KBM-7 (cell line): ENCODE measurements around the gene TP53TG5.

Experiments
- DNase-seq: peaks from one replicate; pipeline ENCODE4 v3.0.0-alpha.2; 2015
- in situ Hi-C: fragments of 300-500 bp; cut with MboI; formaldehyde crosslinking; loops from 2 replicates; pipeline ENCODE4 v1.14.3; 2020; ENCODE audit warnings: low sequenced_read_pairs, low pct_unique_long_range_greater_than_20kb, mixed read lengths

TP53TG5 gene

DNA sequence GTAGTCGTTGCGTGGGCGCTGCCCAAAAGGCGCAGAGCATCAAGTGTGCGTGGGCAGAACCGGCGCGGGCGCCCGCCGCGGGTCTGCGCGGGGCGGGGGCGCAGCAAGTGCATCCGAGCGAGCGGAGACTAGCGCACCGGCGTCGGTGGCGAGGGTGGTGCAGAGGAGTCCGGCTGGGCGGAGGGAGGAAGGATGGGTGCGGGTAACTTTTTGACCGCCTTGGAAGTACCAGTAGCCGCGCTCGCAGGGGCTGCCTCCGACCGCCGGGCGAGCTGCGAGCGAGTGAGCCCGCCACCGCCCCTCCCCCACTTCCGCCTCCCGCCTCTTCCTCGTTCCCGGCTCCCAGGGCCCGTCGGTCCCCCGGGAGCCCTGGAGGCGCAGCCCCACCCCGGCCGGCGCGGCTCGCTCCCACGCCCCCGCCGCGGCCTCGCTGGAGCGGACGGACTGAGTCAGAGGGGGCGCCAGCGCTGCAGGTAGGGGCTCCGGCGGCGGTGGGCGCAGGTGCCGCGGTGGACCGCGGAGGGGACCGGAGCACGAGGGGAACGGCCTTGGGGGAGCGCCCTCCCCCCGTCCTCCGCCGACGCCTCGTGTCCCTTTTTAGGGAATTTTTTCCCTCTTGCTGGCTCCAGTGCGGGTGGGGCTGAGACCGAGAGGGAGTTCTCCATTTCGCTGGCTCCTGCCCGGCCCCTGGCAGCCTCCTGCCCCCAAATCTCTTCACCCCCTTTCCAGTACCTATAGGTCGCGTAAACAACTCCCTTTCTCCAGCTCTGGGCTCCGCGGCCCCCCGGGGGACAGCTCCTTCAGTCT is 28.3 kb upstream of the TP53TG5 start:
- in situ Hi-C loops, result no loop called here
- peak; percentile 49 for DNase-seq

DNA sequence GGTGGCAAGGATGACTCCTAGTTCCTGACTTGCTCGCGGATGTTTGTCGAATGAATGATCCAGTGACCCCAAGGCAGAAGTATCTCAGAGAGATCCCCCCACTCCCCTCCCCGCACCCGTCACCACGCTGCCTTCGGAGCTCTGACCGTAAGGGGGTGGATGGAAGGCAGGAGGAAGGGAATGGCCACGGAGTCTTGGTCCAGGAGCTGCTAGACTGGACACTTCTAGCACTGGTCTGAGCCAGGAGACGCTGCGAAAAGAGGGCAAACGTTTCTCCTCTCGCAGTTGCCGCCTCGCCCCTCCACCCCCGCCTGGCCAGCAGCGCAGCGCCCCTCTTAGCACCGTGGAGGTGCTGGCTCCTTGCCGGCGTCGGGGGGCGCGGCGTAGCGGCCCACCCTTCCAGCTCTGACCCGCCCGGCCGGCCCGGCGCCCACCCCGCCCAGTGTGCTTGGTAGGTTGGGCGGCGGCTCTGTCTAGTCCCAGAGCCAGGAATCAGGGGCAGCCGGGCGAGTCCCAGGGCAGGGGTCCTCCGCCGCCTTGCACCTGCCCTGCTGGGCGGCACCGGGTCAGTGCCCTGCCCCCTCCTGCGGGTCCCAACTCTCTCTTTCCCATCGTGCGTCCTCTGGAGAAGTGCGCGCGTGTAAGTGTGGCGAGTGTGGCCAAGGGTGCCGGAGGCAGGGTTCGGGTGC is 27.6 kb upstream of the TP53TG5 start:
- in situ Hi-C loops, result no loop called here
- no peak for DNase-seq

DNA sequence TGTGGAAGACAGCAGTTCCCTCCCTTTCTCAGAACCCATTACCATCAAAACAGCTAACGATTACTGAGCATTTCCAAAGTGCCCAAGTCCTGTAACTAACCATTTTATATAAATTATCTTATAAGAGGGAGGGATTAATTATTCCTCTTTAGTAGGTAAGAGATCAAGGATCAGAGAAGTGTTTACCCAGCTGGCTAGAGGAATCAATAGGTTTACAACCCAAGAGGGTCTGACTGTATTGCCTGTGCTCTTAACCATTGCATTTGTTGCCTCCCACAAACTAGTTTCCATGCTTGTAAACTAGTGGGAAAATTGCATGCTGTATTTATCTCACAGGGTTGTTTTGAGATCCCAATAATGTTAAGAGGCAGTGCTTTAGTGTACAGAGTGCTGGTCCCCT is 26.3 kb upstream of the TP53TG5 start:
- DNase-seq, result no peak
- in situ Hi-C loops, result no loop called here

DNA sequence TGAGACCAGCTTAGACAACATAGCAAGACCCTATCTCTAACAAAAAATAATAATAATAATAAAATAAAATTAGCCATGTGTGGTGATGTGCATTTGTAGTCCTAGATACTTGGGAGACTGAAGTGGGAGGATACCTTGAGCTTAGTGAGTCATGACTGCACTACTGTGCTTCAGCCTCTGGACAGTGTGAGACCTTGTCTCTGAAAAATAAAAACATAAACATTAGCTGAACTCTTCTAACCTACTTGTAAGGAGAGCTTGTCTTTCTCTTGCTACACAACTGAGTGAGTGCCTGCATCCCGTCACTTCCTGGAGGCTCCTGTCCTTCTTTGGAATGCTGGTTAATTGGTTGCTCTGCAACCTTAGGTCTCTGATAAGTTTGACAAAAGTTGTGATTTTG is 24.8 kb upstream of the TP53TG5 start:
- DNase-seq, result no peak
- in situ Hi-C loops, result no loop called here

DNA sequence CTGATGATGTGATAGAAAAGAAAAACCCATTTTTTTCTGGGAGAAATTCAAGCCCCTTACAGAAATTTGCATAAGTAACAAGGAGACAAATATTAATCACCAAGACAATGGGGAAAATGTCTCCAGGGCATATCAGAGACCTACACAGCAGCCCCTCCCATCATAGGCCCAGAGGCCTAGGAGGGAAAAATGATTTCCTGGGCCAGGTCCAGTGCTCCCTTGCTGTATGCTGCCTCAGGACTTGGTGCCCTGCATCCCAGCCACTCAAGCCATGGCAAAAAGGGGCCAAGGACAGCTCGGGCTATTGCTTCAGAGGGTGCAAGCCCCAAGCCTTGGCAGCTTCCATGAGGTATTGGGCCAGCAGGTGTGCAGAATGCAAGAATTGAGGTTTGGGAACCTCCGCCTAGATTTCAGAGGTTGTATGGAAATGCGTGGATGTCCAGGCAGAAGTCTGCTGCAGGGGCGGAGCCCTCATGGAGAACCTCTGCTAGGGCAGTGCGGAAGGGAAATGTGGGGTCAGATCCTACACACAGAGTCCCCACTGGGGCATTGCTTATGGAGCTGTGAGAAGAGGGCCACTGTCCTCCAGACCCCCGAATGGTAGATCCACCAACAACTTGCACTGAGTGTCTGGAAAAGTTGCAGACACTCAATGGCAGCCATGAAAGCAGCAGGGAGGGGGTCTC is 22.4 kb upstream of the TP53TG5 start:
- no peak for DNase-seq
- in situ Hi-C loops, result no loop called here

DNA sequence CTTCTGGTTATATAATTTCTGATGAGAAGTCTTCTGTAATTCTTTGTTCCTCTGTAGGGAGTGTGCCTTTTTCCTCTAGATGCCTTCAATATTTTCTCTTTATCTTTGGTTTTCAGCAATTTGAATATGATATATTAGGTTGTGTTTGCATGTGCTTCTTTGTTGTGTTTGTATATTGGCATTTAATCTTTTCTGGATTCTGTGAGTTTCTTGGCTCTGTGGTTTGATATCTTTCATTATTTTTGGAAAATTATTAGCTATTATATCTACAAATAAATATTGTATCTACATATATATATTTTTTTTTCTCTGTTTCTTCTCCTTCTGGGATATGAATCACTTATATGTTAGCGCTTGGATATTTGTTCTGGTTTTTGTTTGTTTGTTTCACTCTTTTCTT is 20.9 kb upstream of the TP53TG5 start:
- in situ Hi-C loops, result no loop called here
- no peak for DNase-seq

DNA sequence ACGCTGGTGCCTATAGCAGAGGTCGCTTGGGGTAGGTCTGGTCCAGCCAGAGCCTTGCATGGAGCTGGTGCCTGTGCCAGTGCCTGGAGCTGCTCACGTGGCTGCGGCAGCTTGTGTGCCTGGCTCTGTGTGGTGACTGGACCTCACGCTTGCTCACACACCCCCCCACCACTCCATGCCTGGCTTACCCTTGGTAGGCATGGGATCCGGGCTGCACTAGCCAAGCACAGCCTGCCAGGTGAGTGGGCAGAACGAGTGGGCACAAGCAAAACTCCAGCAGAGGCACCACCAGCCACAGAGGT is 16.9 kb upstream of the TP53TG5 start:
- in situ Hi-C loops, result no loop called here
- no peak for DNase-seq

DNA sequence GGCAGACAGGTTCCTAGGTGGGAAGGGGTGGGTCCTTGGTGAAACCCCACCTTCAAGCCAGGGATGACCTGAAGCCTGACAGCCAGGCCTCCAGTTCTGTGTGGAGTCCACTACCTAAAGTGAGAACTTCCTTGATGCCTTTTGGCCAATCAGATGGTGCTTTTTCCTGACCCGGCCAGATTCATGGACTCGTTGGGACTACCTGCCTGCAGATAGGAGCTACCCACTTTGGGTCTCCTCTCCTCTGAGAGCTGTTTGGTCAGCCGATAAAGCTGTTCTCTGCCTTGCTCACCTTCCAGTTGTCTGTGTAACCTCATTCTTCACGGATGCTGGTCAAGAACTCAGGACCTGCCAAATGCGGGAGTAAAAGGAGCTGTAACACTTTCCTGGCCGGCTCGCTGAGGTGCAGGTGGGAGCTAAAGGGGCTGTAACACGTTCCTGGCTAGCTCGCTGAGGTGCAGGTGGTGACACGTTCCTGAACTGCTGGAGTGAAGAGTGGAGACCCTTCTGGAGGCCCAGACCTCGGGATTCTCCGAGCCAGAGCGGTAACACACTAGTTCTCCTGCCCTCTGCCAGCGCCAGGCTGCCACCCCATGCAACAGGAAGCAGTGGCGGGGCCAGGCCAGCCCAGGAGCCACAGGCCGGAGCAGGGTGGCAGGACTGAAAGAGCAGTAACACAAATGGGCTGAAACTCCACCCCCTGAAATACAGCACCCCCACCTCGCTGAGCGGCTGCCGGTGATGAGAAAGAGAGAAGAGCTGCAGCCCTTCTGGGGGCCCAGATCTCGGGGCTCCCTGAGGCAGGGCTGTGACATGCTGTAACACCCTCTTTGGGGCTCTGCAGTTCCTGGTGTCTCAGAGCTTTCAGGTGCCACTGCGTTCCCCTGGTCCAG is 16.3 kb upstream of the TP53TG5 start:
- in situ Hi-C loops, result no loop called here
- DNase-seq, result no peak

DNA sequence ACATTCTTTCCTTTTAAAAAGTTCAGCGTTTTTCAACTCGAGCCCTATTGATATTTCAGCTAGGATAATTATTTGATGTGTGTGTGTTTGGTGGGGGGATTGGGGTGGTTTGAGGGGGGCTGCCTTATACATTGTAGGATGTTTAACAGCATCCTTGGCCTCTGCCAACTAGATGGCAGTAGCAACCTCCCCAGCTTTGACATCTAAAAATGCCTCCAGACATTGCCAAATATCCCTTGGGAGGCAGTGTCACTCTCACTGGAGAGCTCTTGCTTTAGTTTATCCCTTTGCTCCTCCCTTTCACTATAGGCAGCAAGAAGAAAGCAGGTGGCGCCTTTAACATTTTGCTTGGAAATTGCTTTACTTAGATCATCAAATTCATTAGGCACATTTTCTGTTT is 14.6 kb upstream of the TP53TG5 start:
- in situ Hi-C loops, result no loop called here

DNA sequence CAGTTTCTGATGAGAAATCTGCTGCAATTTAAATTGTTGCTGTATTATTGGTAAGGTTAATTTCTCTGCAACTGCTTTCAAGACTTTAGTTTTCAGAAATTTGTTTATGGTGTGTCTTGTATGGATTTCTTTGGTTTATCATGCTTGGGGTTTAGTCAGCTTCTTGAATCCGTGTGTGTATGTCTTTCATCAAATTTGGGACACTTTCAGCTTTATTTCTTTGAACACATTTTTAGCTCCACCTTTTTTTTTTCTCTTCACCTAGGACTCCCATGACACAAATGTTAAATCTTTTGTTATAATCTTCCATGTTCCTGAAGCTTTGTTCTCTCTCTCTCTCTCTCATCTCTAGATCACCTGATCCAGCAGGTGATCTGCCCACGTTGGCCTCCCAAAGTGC is 13.4 kb upstream of the TP53TG5 start:
- in situ Hi-C loops, result no loop called here
- DNase-seq, result no peak

More for the DNA sequence above, 14.6 kb upstream of the TP53TG5 start:
- no peak for DNase-seq

DNA sequence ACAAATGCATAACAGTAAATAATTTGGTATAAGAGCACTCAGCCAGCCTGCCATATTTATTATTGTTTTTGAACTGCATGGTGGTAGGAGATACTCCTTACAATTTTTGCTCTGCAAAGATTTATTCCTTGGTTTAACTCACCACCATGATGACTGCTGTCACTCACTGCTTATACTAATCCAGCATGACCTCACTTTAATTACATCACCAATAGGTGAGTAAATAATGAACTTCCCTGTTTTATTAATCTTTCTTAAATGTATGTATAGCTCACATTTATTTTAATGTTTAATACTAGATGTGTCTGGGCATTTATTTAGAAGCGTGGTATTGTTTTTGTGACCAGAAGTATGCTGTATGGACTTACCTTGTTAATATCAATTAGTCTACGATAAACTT is 12.8 kb upstream of the TP53TG5 start:
- in situ Hi-C loops, result no loop called here
- no peak for DNase-seq

DNA sequence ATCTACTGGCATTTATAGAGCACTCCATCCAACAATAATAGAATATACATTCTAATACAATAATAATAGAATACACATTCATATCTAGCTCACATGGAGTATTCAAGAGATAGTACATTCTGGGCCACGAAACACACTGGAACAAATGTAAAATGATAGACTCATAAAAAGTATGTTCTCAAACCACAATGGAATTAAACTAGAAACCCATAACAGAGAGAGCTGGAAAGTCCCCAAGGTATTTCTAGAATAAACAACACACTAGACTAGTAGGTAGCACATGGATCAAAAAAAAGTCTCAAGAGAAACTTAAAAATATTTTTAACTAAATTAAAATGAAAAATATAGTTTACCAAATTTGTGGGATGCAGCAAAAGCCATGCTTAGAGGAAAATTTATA is 9.1 kb upstream of the TP53TG5 start:
- DNase-seq, result no peak
- in situ Hi-C loops, result no loop called here

DNA sequence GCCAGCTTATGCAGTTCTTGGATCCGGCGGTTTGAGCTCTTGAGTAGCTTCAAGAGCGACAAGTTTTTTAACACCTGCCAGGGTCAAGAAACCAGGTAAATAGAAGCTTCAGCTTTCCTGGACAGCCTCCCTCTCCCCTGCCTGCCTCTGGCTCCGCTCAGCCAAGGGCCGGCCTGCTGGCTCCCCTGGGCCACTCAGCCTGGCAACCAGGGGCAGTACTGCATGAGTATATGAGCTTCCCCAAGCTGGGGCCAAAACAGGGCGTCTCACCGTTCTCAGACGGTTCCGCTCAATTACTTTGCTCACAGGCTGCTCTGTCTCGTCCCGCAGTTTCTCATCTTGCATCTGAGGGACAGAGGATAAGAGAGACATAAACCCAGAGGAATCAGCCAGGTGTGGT is 856 bp downstream of the TP53TG5 start:
- no peak for DNase-seq
- in situ Hi-C loops, result no loop called here

DNA sequence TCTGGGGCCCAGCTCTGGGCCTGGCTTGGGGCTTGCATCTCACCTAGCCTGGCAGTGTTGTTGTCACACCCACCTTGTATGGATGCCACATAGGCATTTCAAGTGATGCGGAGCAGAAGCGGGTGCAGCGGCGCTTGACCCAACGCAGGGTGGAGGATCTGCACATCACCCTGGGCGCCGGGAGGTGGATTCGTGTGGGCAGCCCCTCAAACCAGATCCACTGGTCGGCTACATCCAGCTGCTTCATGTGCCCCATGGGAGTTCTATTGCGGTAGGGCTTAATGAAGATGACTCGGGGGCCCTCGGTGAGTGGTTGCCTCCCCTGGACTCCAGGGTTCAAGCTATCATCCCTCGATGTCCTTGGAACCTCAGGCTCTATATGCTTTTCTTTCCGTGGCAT is 3.2 kb downstream of the TP53TG5 start:
- DNase-seq, result no peak
- in situ Hi-C loops, result no loop called here

DNA sequence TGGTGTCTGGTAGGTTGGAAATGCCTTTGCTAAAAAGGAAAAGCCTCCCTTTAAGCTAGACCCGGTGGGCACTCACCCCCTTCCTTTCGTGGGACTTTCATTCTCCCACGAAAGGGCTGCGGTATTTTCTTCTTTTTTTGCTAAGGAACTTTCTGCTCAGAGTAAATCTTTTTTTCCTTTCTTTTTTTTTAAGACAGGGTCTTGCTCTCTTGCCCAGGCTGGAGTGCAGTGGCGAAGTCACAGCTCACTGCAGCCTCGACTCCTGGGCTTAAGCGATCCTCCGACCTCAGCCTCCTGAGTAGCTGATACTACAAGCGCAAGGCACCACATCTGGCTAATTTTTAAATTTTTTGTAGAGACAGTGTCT is 4.0 kb downstream of the TP53TG5 start:
- DNase-seq, result no peak
- in situ Hi-C loops, result no loop called here

DNA sequence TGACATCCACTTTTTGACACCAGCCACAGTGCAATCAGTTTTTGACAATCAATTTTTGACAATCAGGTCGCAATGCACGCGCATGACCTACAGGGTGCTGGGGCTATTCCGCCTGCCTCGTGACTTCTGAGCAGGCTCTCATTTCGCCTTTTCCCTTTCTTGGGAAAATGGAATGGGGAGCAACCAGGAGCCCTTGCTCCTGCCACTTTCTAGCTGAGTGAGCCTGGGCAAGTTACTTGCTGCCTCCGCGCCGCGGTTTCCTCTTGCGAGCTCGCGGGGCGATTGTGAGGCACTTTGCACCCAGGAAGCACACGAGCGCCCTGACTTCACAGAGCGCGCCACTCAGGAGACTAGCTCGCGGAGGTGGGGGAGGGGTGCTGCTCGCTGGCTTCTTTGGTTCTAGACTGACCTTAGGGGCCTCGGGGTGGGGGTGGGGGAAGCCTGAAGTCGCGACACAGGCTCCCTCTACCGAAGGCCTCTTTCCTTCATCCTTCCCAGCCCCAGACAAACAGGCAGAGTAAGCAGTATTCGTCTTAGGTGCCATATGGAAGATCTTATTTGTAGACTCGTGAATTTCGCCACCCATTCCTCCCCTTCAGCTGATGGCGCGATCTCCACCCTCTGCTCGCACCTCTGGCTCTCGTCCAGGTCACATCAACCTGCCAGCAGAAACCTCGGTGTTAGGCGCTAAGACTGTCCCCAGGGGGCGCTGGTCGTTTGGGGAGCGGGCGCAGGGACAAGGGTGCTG is 4.6 kb downstream of the TP53TG5 start:
- in situ Hi-C loops, result no loop called here
- peak; percentile 82 for DNase-seq

DNA sequence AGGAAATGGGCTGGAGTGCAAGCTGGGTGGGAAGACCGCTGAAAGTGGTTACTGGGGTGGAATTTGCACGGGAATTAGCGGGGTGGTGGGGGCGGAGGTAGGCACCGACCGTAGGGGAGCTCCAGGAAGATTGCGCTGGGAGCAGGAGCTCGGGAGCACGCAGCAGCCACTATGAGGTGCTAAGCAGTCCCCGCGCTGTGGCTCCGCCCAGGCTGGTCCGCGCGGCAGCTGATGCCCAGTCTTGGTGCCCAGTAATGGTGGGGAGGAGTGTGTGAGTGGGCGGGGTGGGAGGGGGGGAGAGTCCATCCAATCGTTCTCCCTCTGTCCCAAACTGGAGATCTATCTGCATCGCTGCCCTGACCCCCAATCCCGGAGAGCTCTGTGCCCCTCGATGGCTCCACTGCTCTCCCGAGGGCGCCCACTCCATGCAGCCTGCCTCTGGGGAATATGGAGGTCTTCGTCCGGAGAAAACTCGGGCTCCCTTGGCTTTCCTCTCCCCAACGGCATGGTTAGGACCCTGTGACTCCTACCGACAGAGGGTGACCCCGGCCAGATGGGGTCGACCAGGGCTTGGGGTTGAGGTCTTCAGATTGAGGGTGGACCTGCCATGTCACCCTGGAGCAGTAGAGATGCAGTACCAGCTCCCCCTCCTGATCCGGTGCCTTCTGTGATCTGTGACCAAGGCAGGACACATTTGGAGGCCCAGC is 5.3 kb downstream of the TP53TG5 start:
- no peak for DNase-seq
- in situ Hi-C loops, result no loop called here

DNA sequence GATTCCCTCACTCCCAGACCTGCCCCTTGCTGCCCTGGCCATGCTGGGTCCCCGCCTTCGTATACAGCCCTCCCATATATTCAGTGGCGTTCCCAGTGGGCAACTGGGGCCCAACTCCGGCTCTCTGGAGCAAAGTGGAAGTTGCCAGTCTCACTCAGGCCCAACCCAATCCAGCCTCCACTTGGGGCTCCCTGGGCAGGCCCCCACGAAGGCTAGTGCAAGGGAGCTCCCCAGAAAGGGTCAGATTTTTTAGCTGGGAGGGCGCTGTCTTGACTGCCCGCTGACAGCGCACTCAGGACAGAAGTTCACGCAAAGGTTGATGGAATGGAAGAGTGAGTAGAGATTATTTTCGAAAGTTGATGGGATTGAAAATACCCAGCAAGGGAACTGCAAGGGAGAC is 5.9 kb downstream of the TP53TG5 start:
- in situ Hi-C loops, result no loop called here
- no peak for DNase-seq
